Testis (tissue), 3 donors: ENCODE data around the gene RNF166. TPM values are rescaled to one million over a fixed set of nuclear protein-coding genes. Genes with fewer than 3 reads are reported as not detected.

Source experiments
- DNase-seq: peaks from one replicate; pipeline ENCODE4 v3.0.0-alpha.2; 2019
- H3K27ac ChIP-seq, 2 donors: fragments of 200-600 bp; sonication (generic); one replicate each; pipeline ENCODE4 v1.5.1; 2019
- H3K27me3 ChIP-seq: fragments of 200-600 bp; sonication (generic); one replicate; pipeline ENCODE4 v1.5.1; 2019
- H3K36me3 ChIP-seq: fragments of 200-600 bp; sonication (generic); one replicate; pipeline ENCODE4 v1.5.1; 2017; ENCODE audit warnings: low read depth; ENCODE audit errors: missing control alignments
- H3K4me1 ChIP-seq: fragments of 200-600 bp; sonication (generic); one replicate; pipeline ENCODE4 v1.5.1; 2019
- H3K4me3 ChIP-seq, 2 donors: fragments of 200-600 bp; sonication (generic); one replicate each; pipeline ENCODE4 v1.5.1; 2017 to 2019
- H3K9me3 ChIP-seq: fragments of 200-600 bp; sonication (generic); one replicate; pipeline ENCODE4 v1.5.1; 2017
- POLR2A ChIP-seq: fragments of 450-650 bp; IDR thresholded peaks from one replicate; pipeline ENCODE4 v1.6.1; 2017; ENCODE audit warnings: antibody characterized with exemption, mild to moderate bottlenecking, moderate library complexity
- WGBS, 2 donors: methylation state at CpG; one replicate each; pipeline ENCODE4 v1.1.5; 2018; 5-methylcytosine and 5-hydroxymethylcytosine counted together
- intact Hi-C: fragments of 100-400 bp; cut with DNase I; formaldehyde crosslinking; loops from one replicate; pipeline ENCODE4 v1.15.1; 2023; ENCODE audit warnings: low total_unique reads
- polyA plus RNA-seq: library from polyadenylated mRNA; stranded (reverse); fragments of 350-450 nt; fragmentation: Illumina TruSeq; extraction: RNeasy Lipid Tissue Mini Kit (QIAGEN cat#74804); gene quantifications from one replicate; pipeline ENCODE4 v1.2.3, GENCODE V29; 2014; ENCODE audit warnings: low read depth, low replicate concordance; ENCODE audit not compliant: insufficient read depth
- total RNA-seq, 2 donors: library from RNA; depleted of rRNA; stranded (reverse); fragments of >200 nt; gene quantifications; one replicate each; pipeline ENCODE4 v1.2.3, GENCODE V29; 2016
- TF ChIP-seq, protein P1 (sequence below), 3 experiments: fragments of 450-650 bp in 2 of 3; fragments of 200-600 bp in 1 of 3; sonication (generic) in 1 of 3; IDR thresholded peaks; one replicate each; pipeline ENCODE4 v1.5.1; 2016 to 2019; ENCODE audit warnings: antibody characterized with exemption in 3 of 3, mild to moderate bottlenecking in 2 of 3, moderate library complexity in 1 of 3

Gene RNF166
- total and polyA plus RNA-seq, 3 donors from 2014 or later, result 18.3 to 41.3 (median 37.4) TPM

DNA sequence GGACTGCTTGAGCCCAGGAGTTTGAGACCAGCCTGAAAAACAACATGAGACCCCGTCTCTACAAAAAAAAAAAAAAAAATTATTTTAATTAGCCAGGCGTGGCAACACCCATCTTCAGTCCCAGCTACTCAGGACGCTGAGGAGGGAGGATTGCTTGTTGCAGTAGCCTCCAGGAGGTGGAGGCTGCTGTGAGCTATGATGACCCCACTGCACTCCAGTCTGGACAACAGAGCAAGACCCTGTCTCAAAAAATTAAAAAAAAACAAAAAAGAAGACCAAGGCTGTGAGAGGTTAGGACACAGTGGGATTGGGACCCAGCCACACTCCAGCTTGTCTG lies 18.6 kb downstream of the RNF166 start:
- no peak for DNase-seq
- peaks cover 19% of the 10 kb centered on the region for H3K4me1 ChIP-seq
- no peaks in the 10 kb centered on the region for H3K9me3 ChIP-seq
- no peak overlapping the region for H3K27ac ChIP-seq
- no peaks in the 10 kb centered on the region for H3K27me3 ChIP-seq
- 59 to 83% methylated on average over 3 of the region's 3 CpGs for WGBS, 2 donors
- no peak for TF ChIP-seq POLR2A
- TF ChIP-seq, protein P1, sequence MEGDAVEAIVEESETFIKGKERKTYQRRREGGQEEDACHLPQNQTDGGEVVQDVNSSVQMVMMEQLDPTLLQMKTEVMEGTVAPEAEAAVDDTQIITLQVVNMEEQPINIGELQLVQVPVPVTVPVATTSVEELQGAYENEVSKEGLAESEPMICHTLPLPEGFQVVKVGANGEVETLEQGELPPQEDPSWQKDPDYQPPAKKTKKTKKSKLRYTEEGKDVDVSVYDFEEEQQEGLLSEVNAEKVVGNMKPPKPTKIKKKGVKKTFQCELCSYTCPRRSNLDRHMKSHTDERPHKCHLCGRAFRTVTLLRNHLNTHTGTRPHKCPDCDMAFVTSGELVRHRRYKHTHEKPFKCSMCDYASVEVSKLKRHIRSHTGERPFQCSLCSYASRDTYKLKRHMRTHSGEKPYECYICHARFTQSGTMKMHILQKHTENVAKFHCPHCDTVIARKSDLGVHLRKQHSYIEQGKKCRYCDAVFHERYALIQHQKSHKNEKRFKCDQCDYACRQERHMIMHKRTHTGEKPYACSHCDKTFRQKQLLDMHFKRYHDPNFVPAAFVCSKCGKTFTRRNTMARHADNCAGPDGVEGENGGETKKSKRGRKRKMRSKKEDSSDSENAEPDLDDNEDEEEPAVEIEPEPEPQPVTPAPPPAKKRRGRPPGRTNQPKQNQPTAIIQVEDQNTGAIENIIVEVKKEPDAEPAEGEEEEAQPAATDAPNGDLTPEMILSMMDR (IDR thresholded peaks at IDR 0.05), result no peak
- intact Hi-C loops, result no loop called here
- H3K36me3 ChIP-seq, result no peaks in the 10 kb centered on the region
- H3K4me3 ChIP-seq, result no peak overlapping the region

DNA sequence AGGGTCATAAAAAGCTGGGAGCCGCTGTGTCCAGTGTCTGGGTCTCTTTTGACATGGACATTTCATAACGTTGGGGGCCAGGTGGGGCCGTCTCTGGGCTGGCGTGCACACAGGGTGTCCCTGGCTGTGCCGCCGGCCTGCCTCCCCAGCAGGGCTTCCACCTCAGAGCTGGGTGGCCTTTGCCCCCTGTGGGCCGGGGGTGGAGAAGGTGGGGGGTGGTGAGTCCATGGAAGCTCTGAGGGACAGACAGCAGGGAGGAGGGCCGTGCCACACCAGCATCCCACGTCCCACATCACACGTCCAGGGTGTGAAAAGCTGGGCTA lies 19.0 kb downstream of the RNF166 start:
- WGBS, 2 donors, result 51 to 60% methylated on average over 10 of the region's 10 CpGs
- Histone ChIP-seq H3K27me3 (no peaks in the 10 kb centered on the region), H3K27ac (no peak overlapping the region)

DNA sequence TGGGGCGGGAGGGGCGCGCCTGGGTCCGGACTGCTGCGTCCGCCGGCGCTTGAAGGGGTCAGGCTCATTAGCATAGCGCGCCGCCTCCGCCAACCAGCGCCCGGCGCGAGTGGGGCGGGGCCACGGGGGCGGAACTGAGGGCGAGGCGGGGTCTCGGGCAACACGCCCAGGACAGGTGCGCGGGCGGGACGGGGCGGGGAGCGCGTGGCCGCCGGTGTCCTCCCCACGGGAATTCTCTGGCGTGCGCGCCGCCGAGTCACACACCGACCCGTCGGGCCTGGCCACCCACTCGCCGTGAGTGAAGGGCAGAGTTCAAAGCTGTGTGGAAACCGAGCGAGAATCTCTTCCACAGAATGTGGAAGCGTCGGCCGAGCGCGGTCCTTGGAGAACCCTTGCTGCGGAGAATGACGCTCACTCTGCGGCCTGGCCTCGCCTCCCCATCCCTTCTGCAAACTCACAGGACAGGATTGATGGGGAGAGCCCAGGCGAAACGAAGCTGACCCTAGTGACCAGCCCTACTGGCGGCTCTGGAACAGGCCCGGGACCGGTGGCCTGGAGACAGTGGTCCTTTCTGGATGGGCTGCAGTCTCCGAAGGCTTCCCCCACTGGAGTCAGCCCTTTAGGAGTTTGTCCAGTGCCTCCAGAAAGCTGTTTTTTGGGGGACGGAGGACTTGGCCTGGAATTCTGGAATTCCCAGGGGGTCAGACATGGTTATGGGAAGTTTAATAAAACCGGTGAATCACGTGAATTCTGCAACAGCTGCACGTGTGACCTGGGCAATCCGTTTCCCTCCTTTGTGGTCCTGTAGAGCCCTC lies 19.6 kb downstream of the RNF166 start, which contains the start of gene SNAI3:
Gene SNAI3, minus strand, starts transcription at position 69 of the 815 bp plus-strand sequence. CDS start 101 bp downstream, outside the sequence.
- H3K4me3 ChIP-seq, result peak within 1 kb of the TSS; percentile 44 to 48
- no peak within 1 kb of the TSS for H3K27ac ChIP-seq
- 9 to 10% methylated on average over 13 to 27 of the region's 65 CpGs for WGBS, 2 donors
- intact Hi-C loops, result no loop called here
- TF ChIP-seq, protein P1 (IDR thresholded peaks at IDR 0.05), result no peak
- no peak for TF ChIP-seq POLR2A
- no peaks in the 10 kb centered on the region for H3K9me3 ChIP-seq
- H3K36me3 ChIP-seq, result no peaks in the 10 kb centered on the region
- DNase-seq, result peak; percentile 88
- H3K27me3 ChIP-seq, result no peaks in the 10 kb centered on the region
- H3K4me1 ChIP-seq, result peaks cover 19% of the 10 kb centered on the region

More for the DNA sequence above, 19.0 kb downstream of the RNF166 start:
- intact Hi-C loops, result no loop called here
- Histone ChIP-seq H3K4me3 (no peak overlapping the region), H3K4me1 (peaks cover 19% of the 10 kb centered on the region), H3K36me3 (no peaks in the 10 kb centered on the region), H3K9me3 (no peaks in the 10 kb centered on the region)
- DNase-seq, result no peak
- TF ChIP-seq POLR2A, result no peak
- TF ChIP-seq, protein P1 (IDR thresholded peaks at IDR 0.05), result no peak

DNA sequence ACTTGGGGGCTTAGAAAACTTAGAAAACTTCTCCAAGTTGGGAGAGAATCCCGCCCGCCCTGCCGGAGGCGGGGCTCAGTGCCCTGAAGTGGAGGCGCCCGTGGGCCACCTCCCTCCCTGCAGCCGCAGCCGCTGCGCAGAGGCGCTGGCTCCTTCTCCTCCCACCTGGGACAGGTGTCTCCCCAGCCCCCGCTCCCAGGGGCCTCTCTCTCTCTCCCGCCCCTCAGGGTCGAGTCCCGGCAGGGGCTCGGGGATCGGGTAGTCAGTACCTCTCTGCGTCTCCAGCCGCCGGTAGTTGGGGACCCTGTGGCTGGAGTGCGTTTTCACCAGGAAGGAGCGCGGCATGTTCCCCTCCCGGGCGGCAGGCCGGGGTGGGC lies 20.2 kb downstream of the RNF166 start:
- TF ChIP-seq POLR2A, result no peak
- TF ChIP-seq, protein P1 (IDR thresholded peaks at IDR 0.05), result no peak
- Histone ChIP-seq H3K4me1 (peaks cover 19% of the 10 kb centered on the region), H3K36me3 (no peaks in the 10 kb centered on the region), H3K9me3 (no peaks in the 10 kb centered on the region), H3K27ac (no peak overlapping the region), H3K27me3 (no peaks in the 10 kb centered on the region), H3K4me3 (peak overlapping the region; percentile 44 to 48)
- intact Hi-C loops, result no loop called here
- 0 to 1% methylated on average over 6 to 25 of the region's 25 CpGs for WGBS, 2 donors
- no peak for DNase-seq
